Measurements from ENCODE around the gene ZNF275.
A peak's percentile ranks its signal among the peaks of the same experiment; 100 is the strongest.

Gene ZNF275

GRCh38 chrX:153400146-153401132 is 66.5 kb downstream of the ZNF275 start:
- no peak overlapping the region for H3K27ac ChIP-seq
- peak; percentile 62 for TF ChIP-seq CTCF (conservative IDR thresholded peaks at IDR 0.05)

DNA sequence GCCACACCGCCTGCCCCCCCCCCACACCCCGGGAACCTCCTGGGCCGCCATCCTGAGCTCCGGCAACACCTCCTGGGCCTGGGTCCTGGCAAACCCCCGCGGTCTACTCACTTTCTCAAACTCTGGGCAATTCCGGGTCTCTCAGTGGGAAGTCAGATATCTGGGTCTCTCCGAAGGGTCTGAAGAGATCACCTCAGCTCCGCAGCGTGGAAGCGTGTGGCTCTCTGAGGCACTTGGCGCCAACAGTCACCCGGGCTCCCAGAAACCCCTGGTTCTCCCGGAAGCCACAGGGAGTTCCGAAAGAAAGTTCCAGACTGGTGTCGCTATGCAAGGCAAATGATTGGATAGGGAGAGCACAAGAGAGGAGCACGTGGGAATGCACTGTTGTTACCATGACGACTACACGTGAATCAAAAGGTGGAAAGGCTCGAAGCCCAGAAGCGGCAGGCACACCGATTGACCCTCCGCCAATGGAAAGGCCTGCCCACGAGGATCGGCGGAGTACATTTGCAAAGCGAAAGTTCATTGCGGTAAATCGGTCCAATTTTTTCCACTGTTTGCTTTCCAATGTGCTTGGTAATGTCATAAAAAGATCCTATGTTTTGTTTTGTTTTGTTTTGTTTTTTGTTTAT is 67.3 kb downstream of the ZNF275 start, which contains the start of gene PNMA6E:
TSS of gene PNMA6E (minus strand) at position 218 of the 632 bp plus-strand sequence. CDS start 2,501 bp downstream, outside the sequence.
- TF ChIP-seq CTCF (conservative IDR thresholded peaks at IDR 0.05): no peak
- no peak within 1 kb of the TSS for H3K27ac ChIP-seq

Measured in VCaP (cell line).